Measurements from ENCODE around the gene LTBP3. TPM values are rescaled to one million over a fixed set of nuclear protein-coding genes. Genes with fewer than 3 reads are reported as not detected.
A peak's percentile ranks its signal among the peaks of the same experiment; 100 is the strongest.

Gene LTBP3
- total and polyA plus RNA-seq, 9 of the 15 experiments (the other 6 are each of a cell fraction or from before 2014, with no cell fraction given) = 0.06 to 20.5 (median 4.8) TPM

DNA sequence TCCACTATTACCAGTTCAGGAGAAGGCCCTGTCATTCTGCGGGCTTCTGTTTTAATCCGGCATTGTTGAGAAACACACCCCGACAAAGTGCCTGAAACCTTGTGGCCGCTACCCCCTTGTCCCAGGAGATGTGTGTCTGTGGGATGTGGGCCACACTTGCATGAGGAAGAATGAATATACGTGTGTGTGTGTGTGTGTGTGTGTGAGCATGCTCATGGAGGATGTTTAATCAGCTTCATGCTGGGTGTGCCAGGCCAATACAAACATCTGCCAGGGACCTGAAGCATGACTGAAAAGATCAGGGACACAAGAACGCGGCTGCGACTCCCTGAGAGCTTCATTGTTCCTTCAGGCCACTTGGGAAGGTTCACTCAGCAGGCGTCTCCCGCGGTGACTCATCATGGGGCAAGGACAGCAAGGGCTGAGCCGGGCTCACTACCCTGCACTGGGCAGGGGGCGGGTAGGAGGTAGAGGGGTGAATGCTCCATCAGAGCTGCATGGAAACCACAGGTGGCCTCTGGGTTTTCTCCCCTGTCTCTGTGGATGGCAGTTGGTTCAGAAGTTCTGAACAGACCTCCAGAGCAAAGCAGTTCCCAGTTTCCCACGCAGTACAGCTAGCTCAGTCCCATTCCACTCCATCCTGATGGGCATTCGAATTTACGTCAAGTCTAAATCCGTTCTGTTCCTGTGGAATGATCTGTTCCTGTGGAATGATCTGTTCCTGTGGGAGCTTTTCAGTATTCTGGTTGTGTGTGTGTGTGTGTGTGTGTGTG is 66.4 kb downstream of the LTBP3 start:
- H3K9me1 ChIP-seq (ENCODE audit: control insufficient read depth, insufficient read depth, low read length) = peaks cover 6% of the 10 kb centered on the region
- POLR2A ChIA-PET = interaction anchor here (0.6 to 27.6 kb wide), 5 partner anchors 11 to 663 kb away, joined by 3 to 2118 read pairs (median 704); partner anchors contain the start of genes MALAT1 and NEAT1
- peak overlapping the region; percentile 81 for H3K4me2 ChIP-seq (ENCODE audit: insufficient read depth, low read length)
- 11% methylated on average over 17 of the region's 17 CpGs for WGBS (ENCODE audit: insufficient coverage, low coverage, missing lambda C conversion rate)
- CTCF ChIA-PET (ENCODE audit: low intra/inter-chr PET ratio) = no interaction called here
- ATAC-seq = peak; percentile 44
- H2AFZ ChIP-seq (ENCODE audit: low read depth, low read length) = peak overlapping the region; percentile 86
- H3K27me3 ChIP-seq (ENCODE audit: control insufficient read depth in 2 of 2, insufficient read depth in 2 of 2, low read length in 2 of 2) = no peaks in the 10 kb centered on the region
- peak; percentile 74 for FAIRE-seq
- peaks cover 56% of the 10 kb centered on the region for H3K79me2 ChIP-seq (ENCODE audit: control insufficient read depth, insufficient read depth, low read length)
- H3K27ac ChIP-seq (ENCODE audit: extremely low read depth, low read depth, low read length) = peak overlapping the region; percentile 84
- intact Hi-C loops (cut with micrococcal nuclease) (no loop called here), in situ Hi-C loops (cut with MboI) (no loop called here)
- peaks cover 77 to 87% of the 10 kb centered on the region in 2 experiments for H3K4me1 ChIP-seq (replicated peaks in 1 of 2; ENCODE audit: control insufficient read depth in 2 of 2, insufficient read depth in 2 of 2, low read length in 2 of 2)
- no peaks in the 10 kb centered on the region for H3K9me3 ChIP-seq (replicated peaks; ENCODE audit: control insufficient read depth, insufficient read depth, low read depth, low read length)
- peak overlapping the region; percentile 71 to 85 for H3K9ac ChIP-seq (ENCODE audit: insufficient read depth in 1 of 2, low read depth in 2 of 2, low read length in 2 of 2)
- peak in 3 of 4 experiments; percentile 66 to 85 (median 73) for DNase-seq (ENCODE audit: extremely low read depth in 1 of 4, low spot score in 3 of 4)
- no TSS peak for BruUV-seq (replicated peaks)
- no peaks in the 10 kb centered on the region for H3K36me3 ChIP-seq (ENCODE audit: control insufficient read depth, insufficient read depth, low read length)
- H3K4me3 ChIP-seq = peak overlapping the region; percentile 6; the same call in 1 of the 2 replicates
- H4K20me1 ChIP-seq (replicated peaks; ENCODE audit: control insufficient read depth, insufficient read depth, low read length) = no peaks in the 10 kb centered on the region
- TF ChIP-seq CSDE1 (IDR thresholded peaks at IDR 0.05) (no peak), GABPB1 (CRISPR knock-in tag; IDR thresholded peaks at IDR 0.05) (peak; percentile 37; the same call in 1 of the 2 replicates), ZNF253 (CRISPR knock-in tag; conservative IDR thresholded peaks at IDR 0.05) (no peak), FOXK2 (conservative IDR thresholded peaks at IDR 0.05 in 1 of 2, IDR thresholded peaks at IDR 0.05 in 1 of 2; ENCODE audit: low read depth in 2 of 2) (peak; percentile 35 to 45; a peak in 1 of 4 replicates), ZNF76 (CRISPR knock-in tag; IDR thresholded peaks at IDR 0.05; ENCODE audit: borderline replicate concordance) (peak; percentile 64; the same call in 1 of the 2 replicates), OTX1 (CRISPR knock-in tag; IDR thresholded peaks at IDR 0.05) (no peak), SIRT6 (IDR thresholded peaks at IDR 0.05; ENCODE audit: low read depth, low read length) (no peak), CAMTA2 (CRISPR knock-in tag; conservative IDR thresholded peaks at IDR 0.05) (no peak), SMAD4 (CRISPR knock-in tag; conservative IDR thresholded peaks at IDR 0.05) (peak; percentile 40; the same call in 1 of the 2 replicates)
- TF ChIP-seq, protein P1, sequence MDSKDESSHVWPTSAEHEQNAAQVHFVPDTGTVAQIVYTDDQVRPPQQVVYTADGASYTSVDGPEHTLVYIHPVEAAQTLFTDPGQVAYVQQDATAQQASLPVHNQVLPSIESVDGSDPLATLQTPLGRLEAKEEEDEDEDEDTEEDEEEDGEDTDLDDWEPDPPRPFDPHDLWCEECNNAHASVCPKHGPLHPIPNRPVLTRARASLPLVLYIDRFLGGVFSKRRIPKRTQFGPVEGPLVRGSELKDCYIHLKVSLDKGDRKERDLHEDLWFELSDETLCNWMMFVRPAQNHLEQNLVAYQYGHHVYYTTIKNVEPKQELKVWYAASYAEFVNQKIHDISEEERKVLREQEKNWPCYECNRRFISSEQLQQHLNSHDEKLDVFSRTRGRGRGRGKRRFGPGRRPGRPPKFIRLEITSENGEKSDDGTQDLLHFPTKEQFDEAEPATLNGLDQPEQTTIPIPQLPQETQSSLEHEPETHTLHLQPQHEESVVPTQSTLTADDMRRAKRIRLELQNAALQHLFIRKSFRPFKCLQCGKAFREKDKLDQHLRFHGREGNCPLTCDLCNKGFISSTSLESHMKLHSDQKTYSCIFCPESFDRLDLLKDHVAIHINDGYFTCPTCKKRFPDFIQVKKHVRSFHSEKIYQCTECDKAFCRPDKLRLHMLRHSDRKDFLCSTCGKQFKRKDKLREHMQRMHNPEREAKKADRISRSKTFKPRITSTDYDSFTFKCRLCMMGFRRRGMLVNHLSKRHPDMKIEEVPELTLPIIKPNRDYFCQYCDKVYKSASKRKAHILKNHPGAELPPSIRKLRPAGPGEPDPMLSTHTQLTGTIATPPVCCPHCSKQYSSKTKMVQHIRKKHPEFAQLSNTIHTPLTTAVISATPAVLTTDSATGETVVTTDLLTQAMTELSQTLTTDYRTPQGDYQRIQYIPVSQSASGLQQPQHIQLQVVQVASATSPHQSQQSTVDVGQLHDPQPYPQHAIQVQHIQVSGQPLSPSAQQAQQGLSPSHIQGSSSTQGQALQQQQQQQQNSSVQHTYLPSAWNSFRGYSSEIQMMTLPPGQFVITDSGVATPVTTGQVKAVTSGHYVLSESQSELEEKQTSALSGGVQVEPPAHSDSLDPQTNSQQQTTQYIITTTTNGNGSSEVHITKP (IDR thresholded peaks at IDR 0.05; ENCODE audit: partially characterized antibody) = peak; percentile 41
- TF ChIP-seq, protein P2, sequence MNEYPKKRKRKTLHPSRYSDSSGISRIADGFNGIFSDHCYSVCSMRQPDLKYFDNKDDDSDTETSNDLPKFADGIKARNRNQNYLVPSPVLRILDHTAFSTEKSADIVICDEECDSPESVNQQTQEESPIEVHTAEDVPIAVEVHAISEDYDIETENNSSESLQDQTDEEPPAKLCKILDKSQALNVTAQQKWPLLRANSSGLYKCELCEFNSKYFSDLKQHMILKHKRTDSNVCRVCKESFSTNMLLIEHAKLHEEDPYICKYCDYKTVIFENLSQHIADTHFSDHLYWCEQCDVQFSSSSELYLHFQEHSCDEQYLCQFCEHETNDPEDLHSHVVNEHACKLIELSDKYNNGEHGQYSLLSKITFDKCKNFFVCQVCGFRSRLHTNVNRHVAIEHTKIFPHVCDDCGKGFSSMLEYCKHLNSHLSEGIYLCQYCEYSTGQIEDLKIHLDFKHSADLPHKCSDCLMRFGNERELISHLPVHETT (CRISPR knock-in tag; conservative IDR thresholded peaks at IDR 0.05 in 1 of 2, IDR thresholded peaks at IDR 0.05 in 1 of 2) = peak in 1 of 2 experiments; percentile 44; a peak in 1 of 4 replicates
- TF ChIP-seq, protein P3, sequence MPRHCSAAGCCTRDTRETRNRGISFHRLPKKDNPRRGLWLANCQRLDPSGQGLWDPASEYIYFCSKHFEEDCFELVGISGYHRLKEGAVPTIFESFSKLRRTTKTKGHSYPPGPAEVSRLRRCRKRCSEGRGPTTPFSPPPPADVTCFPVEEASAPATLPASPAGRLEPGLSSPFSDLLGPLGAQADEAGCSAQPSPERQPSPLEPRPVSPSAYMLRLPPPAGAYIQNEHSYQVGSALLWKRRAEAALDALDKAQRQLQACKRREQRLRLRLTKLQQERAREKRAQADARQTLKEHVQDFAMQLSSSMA (CRISPR knock-in tag; IDR thresholded peaks at IDR 0.05) = no peak
- TF ChIP-seq, protein P4, sequence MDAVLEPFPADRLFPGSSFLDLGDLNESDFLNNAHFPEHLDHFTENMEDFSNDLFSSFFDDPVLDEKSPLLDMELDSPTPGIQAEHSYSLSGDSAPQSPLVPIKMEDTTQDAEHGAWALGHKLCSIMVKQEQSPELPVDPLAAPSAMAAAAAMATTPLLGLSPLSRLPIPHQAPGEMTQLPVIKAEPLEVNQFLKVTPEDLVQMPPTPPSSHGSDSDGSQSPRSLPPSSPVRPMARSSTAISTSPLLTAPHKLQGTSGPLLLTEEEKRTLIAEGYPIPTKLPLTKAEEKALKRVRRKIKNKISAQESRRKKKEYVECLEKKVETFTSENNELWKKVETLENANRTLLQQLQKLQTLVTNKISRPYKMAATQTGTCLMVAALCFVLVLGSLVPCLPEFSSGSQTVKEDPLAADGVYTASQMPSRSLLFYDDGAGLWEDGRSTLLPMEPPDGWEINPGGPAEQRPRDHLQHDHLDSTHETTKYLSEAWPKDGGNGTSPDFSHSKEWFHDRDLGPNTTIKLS (IDR thresholded peaks at IDR 0.05; ENCODE audit: borderline replicate concordance, low read depth) = no peak
